ENCODE results near the gene ANKRD37. TPM values are rescaled to one million over a fixed set of nuclear protein-coding genes. Genes with fewer than 3 reads are reported as not detected.

ANKRD37 gene
- total RNA-seq, 3 donors from 2014 or later (not counting 1 experiment from before 2014, with no cell fraction given), result 12.9 to 18.6 (median 13.1) TPM

- intact Hi-C loops (cut with micrococcal nuclease), result no loop called here
- Histone ChIP-seq H3K9me3 (ENCODE audit: control insufficient read depth, insufficient read depth, low read length) (no peaks in the 10 kb centered on the region), H3K4me3 (ENCODE audit: low read length) (no peak overlapping the region), H3K4me1 (ENCODE audit: control insufficient read depth, insufficient read depth, low read length) (peaks cover 3% of the 10 kb centered on the region), H3K36me3 (ENCODE audit: control insufficient read depth, insufficient read depth, low read length) (no peaks in the 10 kb centered on the region), H3K27ac (ENCODE audit: low read length) (no peak overlapping the region), H3K27me3 (ENCODE audit: control insufficient read depth, insufficient read depth, low read length) (peaks cover 2% of the 10 kb centered on the region)
- ATAC-seq (no peak), DNase-seq (no peak)
- Mint-ChIP-seq H3K27me3 (ENCODE audit: low read depth in 2 of 2) (peaks cover 23 to 39% of the 10 kb centered on the region in 2 donors), H3K4me3 (no peak overlapping the region), H3K27ac (no peak overlapping the region), H3K4me1 (peaks cover 10 to 11% of the 10 kb centered on the region in 2 donors), H3K36me3 (no peaks in the 10 kb centered on the region), H3K9me3 (no peaks in the 10 kb centered on the region)
- no peak for TF ChIP-seq CTCF (IDR thresholded peaks at IDR 0.05)
Measured at GRCh38 chr4:185382754-185383153, 13.9 kb upstream of the ANKRD37 start.

GRCh38 chr4:185383451-185383850 is 13.2 kb upstream of the ANKRD37 start:
- DNase-seq (no peak), ATAC-seq (no peak)
- Mint-ChIP-seq H3K27me3 (ENCODE audit: low read depth in 2 of 2) (peaks cover 26 to 39% of the 10 kb centered on the region in 2 donors), H3K9me3 (no peaks in the 10 kb centered on the region), H3K4me1 (peaks cover 10 to 11% of the 10 kb centered on the region in 2 donors), H3K27ac (no peak overlapping the region), H3K4me3 (no peak overlapping the region), H3K36me3 (no peaks in the 10 kb centered on the region)
- H3K4me1 ChIP-seq (ENCODE audit: control insufficient read depth, insufficient read depth, low read length), result peaks cover 3% of the 10 kb centered on the region
- peaks cover 2% of the 10 kb centered on the region for H3K27me3 ChIP-seq (ENCODE audit: control insufficient read depth, insufficient read depth, low read length)
- H3K36me3 ChIP-seq (ENCODE audit: control insufficient read depth, insufficient read depth, low read length), result no peaks in the 10 kb centered on the region
- TF ChIP-seq CTCF (IDR thresholded peaks at IDR 0.05), result no peak
- intact Hi-C loops (cut with micrococcal nuclease), result no loop called here
- no peaks in the 10 kb centered on the region for H3K9me3 ChIP-seq (ENCODE audit: control insufficient read depth, insufficient read depth, low read length)
- WGBS (ENCODE audit: insufficient coverage), result 96% methylated on average over 4 of the region's 4 CpGs
- no peak overlapping the region for H3K4me3 ChIP-seq (ENCODE audit: low read length)
- no peak overlapping the region for H3K27ac ChIP-seq (ENCODE audit: low read length)

- H3K27me3 ChIP-seq (ENCODE audit: control insufficient read depth, insufficient read depth, low read length), result peaks cover 2% of the 10 kb centered on the region
- H3K27ac Mint-ChIP-seq, result no peak overlapping the region
- no peak for TF ChIP-seq CTCF (IDR thresholded peaks at IDR 0.05)
- H3K27me3 Mint-ChIP-seq (ENCODE audit: low read depth in 2 of 2), result peaks cover 26 to 39% of the 10 kb centered on the region in 2 donors
- no peaks in the 10 kb centered on the region for H3K9me3 ChIP-seq (ENCODE audit: control insufficient read depth, insufficient read depth, low read length)
- WGBS (ENCODE audit: insufficient coverage), result 100% methylated on average over 1 of the region's 2 CpGs
- intact Hi-C loops (cut with micrococcal nuclease), result no loop called here
- H3K4me3 Mint-ChIP-seq, result no peak overlapping the region
- H3K9me3 Mint-ChIP-seq, result no peaks in the 10 kb centered on the region
- ATAC-seq (no peak), DNase-seq (no peak)
- no peak overlapping the region for H3K4me3 ChIP-seq (ENCODE audit: low read length)
- peaks cover 10 to 11% of the 10 kb centered on the region in 2 donors for H3K4me1 Mint-ChIP-seq
- H3K4me1 ChIP-seq (ENCODE audit: control insufficient read depth, insufficient read depth, low read length), result peaks cover 3% of the 10 kb centered on the region
- no peaks in the 10 kb centered on the region for H3K36me3 ChIP-seq (ENCODE audit: control insufficient read depth, insufficient read depth, low read length)
- H3K27ac ChIP-seq (ENCODE audit: low read length), result no peak overlapping the region
- H3K36me3 Mint-ChIP-seq, result no peaks in the 10 kb centered on the region
Measured at GRCh38 chr4:185384061-185384460, 12.6 kb upstream of the ANKRD37 start.

- no peak overlapping the region for H3K27ac ChIP-seq (ENCODE audit: low read length)
- Mint-ChIP-seq H3K27ac (no peak overlapping the region), H3K27me3 (ENCODE audit: low read depth in 2 of 2) (peaks cover 26 to 39% of the 10 kb centered on the region in 2 donors), H3K9me3 (no peaks in the 10 kb centered on the region), H3K4me3 (no peak overlapping the region), H3K36me3 (no peaks in the 10 kb centered on the region), H3K4me1 (peaks cover 10 to 11% of the 10 kb centered on the region in 2 donors)
- 8% methylated on average over 8 of the region's 10 CpGs for WGBS (ENCODE audit: insufficient coverage)
- no peaks in the 10 kb centered on the region for H3K36me3 ChIP-seq (ENCODE audit: control insufficient read depth, insufficient read depth, low read length)
- H3K27me3 ChIP-seq (ENCODE audit: control insufficient read depth, insufficient read depth, low read length), result peaks cover 2% of the 10 kb centered on the region
- H3K4me3 ChIP-seq (ENCODE audit: low read length), result no peak overlapping the region
- ATAC-seq (no peak), DNase-seq (no peak)
- TF ChIP-seq CTCF (IDR thresholded peaks at IDR 0.05), result no peak
- peaks cover 3% of the 10 kb centered on the region for H3K4me1 ChIP-seq (ENCODE audit: control insufficient read depth, insufficient read depth, low read length)
- no peaks in the 10 kb centered on the region for H3K9me3 ChIP-seq (ENCODE audit: control insufficient read depth, insufficient read depth, low read length)
- intact Hi-C loops (cut with micrococcal nuclease), result no loop called here
Measured at GRCh38 chr4:185384930-185385331, 11.7 kb upstream of the ANKRD37 start.

Data from natural killer cell (primary cell).